ENCODE results near the gene TPM1.
"Not testable (repeated sequence)": the region's sequence is repeated elsewhere in the genome, so short reads cannot be mapped to it uniquely, and the experiment has no call there.

Gene TPM1

GRCh38 chr15:63099581-63099980 lies 57.0 kb downstream of the TPM1 start:
- not testable (repeated sequence) for DNase-seq

GRCh38 chr15:63103416-63103815 lies 60.9 kb downstream of the TPM1 start:
- DNase-seq: no peak

- no peak for DNase-seq
These were observed 62.2 kb downstream of the TPM1 start for GRCh38 chr15:63104727-63105126.

GRCh38 chr15:63105354-63105753 lies 62.8 kb downstream of the TPM1 start:
- DNase-seq: not testable (repeated sequence)

GRCh38 chr15:63107895-63108546 lies 65.5 kb downstream of the TPM1 start:
- DNase-seq: no peak

- no peak for DNase-seq
These were observed 67.0 kb downstream of the TPM1 start for GRCh38 chr15:63109498-63109897.

GRCh38 chr15:63109920-63110319 lies 67.4 kb downstream of the TPM1 start:
- DNase-seq: peak; percentile 52

GRCh38 chr15:63110428-63111026 lies 68.0 kb downstream of the TPM1 start:
- no peak for DNase-seq

- no peak for DNase-seq
These were observed 68.9 kb downstream of the TPM1 start for GRCh38 chr15:63111481-63111880.

- DNase-seq: no peak
These were observed 70.3 kb downstream of the TPM1 start for GRCh38 chr15:63112871-63113270.

GRCh38 chr15:63114465-63114864 lies 71.9 kb downstream of the TPM1 start:
- DNase-seq: no peak

Measured in hematopoietic multipotent progenitor cell treated with erythropoietin and hydrocortisone succinate and interleukin-3 and kit ligand, for 8 days (in vitro differentiated cells).